Epithelial cell of proximal tubule (primary cell): ENCODE measurements around the gene DEDD. TPM values are rescaled to one million over a fixed set of nuclear protein-coding genes. Genes with fewer than 3 reads are reported as not detected.

Source experiments
- DNase-seq: peaks from one replicate; pipeline ENCODE4 v3.0.0-alpha.2; 2011; ENCODE audit warnings: low read depth
- H3K4me3 ChIP-seq: 2 replicates; pipeline ENCODE4 v1.5.1; 2011; ENCODE audit warnings: low read depth, mild to moderate bottlenecking, low read length
- CTCF ChIP-seq: conservative IDR thresholded peaks from 2 replicates; pipeline ENCODE4 v1.5.1; 2012; ENCODE audit warnings: low read depth, mild to moderate bottlenecking, low read length
- total RNA-seq: library from RNA; depleted of rRNA; stranded (reverse); fragments of >200 nt; gene quantifications from 2 replicates; pipeline ENCODE4 v1.2.3, GENCODE V29; 2015

DEDD gene
- total RNA-seq, 1 donor from 2014 or later, result 22.8 TPM

- DNase-seq, result no peak
- peak; percentile 66 for TF ChIP-seq CTCF
These were observed 7.3 kb upstream of the DEDD start for GRCh38 chr1:161139766-161140165.

GRCh38 chr1:161138431-161138830 is 6.0 kb upstream of the DEDD start:
- DNase-seq, result no peak
- no peak overlapping the region for H3K4me3 ChIP-seq
- TF ChIP-seq CTCF, result no peak

More at GRCh38 chr1:161139766-161140165, 7.3 kb upstream of the DEDD start:
- no peak overlapping the region for H3K4me3 ChIP-seq

- no peak for DNase-seq
- TF ChIP-seq CTCF, result no peak
- H3K4me3 ChIP-seq, result no peak overlapping the region
These were observed 5.4 kb upstream of the DEDD start for GRCh38 chr1:161137881-161138280.

GRCh38 chr1:161133220-161133740 is 813 bp upstream of the DEDD start:
- no peak for DNase-seq

GRCh38 chr1:161131523-161132409 is 701 bp downstream of the DEDD start:
- no peak for TF ChIP-seq CTCF
- no peak for DNase-seq
- peak overlapping the region; percentile 95 for H3K4me3 ChIP-seq

More at GRCh38 chr1:161133220-161133740, 813 bp upstream of the DEDD start:
- no peak for TF ChIP-seq CTCF
- peak overlapping the region; percentile 95 for H3K4me3 ChIP-seq

GRCh38 chr1:161130266-161130665 is 2.2 kb downstream of the DEDD start:
- no peak overlapping the region for H3K4me3 ChIP-seq
- no peak for TF ChIP-seq CTCF

More at GRCh38 chr1:161130266-161130665, 2.2 kb downstream of the DEDD start:
- DNase-seq, result no peak
